HepG2 (cell line): ENCODE results near the gene KTN1. TPM values are rescaled to one million over a fixed set of nuclear protein-coding genes. Genes with fewer than 3 reads are reported as not detected.

Experiments
- FOXO4 ChIP-seq: sonication (generic); formaldehyde crosslinking; conservative IDR thresholded peaks from 2 replicates; pipeline ENCODE4 v1.8.1; 2023; ENCODE audit warnings: missing genetic modification reagents
- KLF16 ChIP-seq, 2 experiments: sonication (generic) in 1 of 2; formaldehyde crosslinking in 1 of 2; IDR thresholded peaks; 2 replicates each; pipeline versions ENCODE4 v1.6.1 to v1.8.0; 2016 to 2023; ENCODE audit warnings: missing genetic modification reagents in 2 of 2, missing compliant biosample characterization in 1 of 2
- MAZ ChIP-seq, 2 experiments: sonication (generic) in 1 of 2; formaldehyde crosslinking in 1 of 2; IDR thresholded peaks; 2 replicates each; pipeline versions ENCODE4 v1.5.0 to v1.6.1; 2012 to 2020; ENCODE audit warnings: low read depth in 2 of 2, mild to moderate bottlenecking in 2 of 2, borderline replicate concordance in 1 of 2, improper control_type of control experiment in 1 of 2, low read length in 1 of 2, missing genetic modification reagents in 1 of 2, moderate library complexity in 1 of 2
- PAXIP1 ChIP-seq: sonication (generic); formaldehyde crosslinking; conservative IDR thresholded peaks from 2 replicates; pipeline ENCODE4 v1.4.0; 2020; ENCODE audit warnings: mild to moderate bottlenecking, missing genetic modification reagents, moderate library complexity
- SAFB2 ChIP-seq: sonication (generic); formaldehyde crosslinking; IDR thresholded peaks from 2 replicates; pipeline ENCODE4 v1.5.1; 2020; ENCODE audit warnings: missing genetic modification reagents, low read depth, mild to moderate bottlenecking, borderline replicate concordance
- SRF ChIP-seq: IDR thresholded peaks from 2 replicates; pipeline ENCODE4 v1.6.1; 2011; ENCODE audit warnings: mild to moderate bottlenecking, low read depth, low read length, moderate library complexity
- SUZ12 ChIP-seq: fragments of 150-350 bp; IDR thresholded peaks from 2 replicates; pipeline ENCODE4 v1.6.1; 2014; ENCODE audit warnings: low read depth, low read length
- SYNCRIP ChIP-seq: fragments of 200-400 bp; formaldehyde crosslinking; IDR thresholded peaks from 2 replicates; pipeline ENCODE4 v1.6.1; 2018; ENCODE audit warnings: mild to moderate bottlenecking, low read depth, low read length; ENCODE audit not compliant: insufficient read depth
- ZFP41 ChIP-seq: sonication (generic); formaldehyde crosslinking; IDR thresholded peaks from 2 replicates; pipeline ENCODE4 v1.4.0; 2020; ENCODE audit warnings: mild to moderate bottlenecking, missing genetic modification reagents, borderline replicate concordance
- ZKSCAN1 ChIP-seq: fragments of 150-350 bp; IDR thresholded peaks from 2 replicates; pipeline ENCODE4 v1.6.1; 2014; ENCODE audit warnings: low read length
- ZMAT3 ChIP-seq: sonication (generic); formaldehyde crosslinking; conservative IDR thresholded peaks from 2 replicates; pipeline ENCODE4 v1.7.0; 2021; ENCODE audit warnings: missing genetic modification reagents
- ZNF160 ChIP-seq: sonication (generic); formaldehyde crosslinking; IDR thresholded peaks from 2 replicates; pipeline ENCODE4 v1.8.0; 2022; ENCODE audit warnings: mild to moderate bottlenecking, inconsistent platforms, missing genetic modification reagents
- ZNF274 ChIP-seq: sonication (generic); formaldehyde crosslinking; IDR thresholded peaks from 2 replicates; pipeline ENCODE4 v1.5.1; 2020; ENCODE audit warnings: mild to moderate bottlenecking, missing genetic modification reagents
- ZNF33B ChIP-seq: sonication (generic); formaldehyde crosslinking; IDR thresholded peaks from 2 replicates; pipeline ENCODE4 v1.5.1; 2020; ENCODE audit warnings: mild to moderate bottlenecking, missing genetic modification reagents
- ZNF414 ChIP-seq: sonication (generic); formaldehyde crosslinking; IDR thresholded peaks from 2 replicates; pipeline ENCODE4 v1.5.0; 2020; ENCODE audit warnings: missing genetic modification reagents
- ZSCAN9 ChIP-seq: IDR thresholded peaks from 2 replicates; pipeline ENCODE4 v1.6.1; 2016; ENCODE audit warnings: borderline replicate concordance
- polyA plus RNA-seq, 8 experiments: library from polyadenylated mRNA; depleted of rRNA in 3 of 8; stranded (reverse) in 7 of 8; unstranded in 1 of 8; fragments of >200 nt; fragmentation: Illumina TruSeq in 4 of 8; extraction: Trizol in 4 of 8; gene quantifications; 2 replicates each; pipeline versions ENCODE4 v1.2.1 to v1.2.3, GENCODE V29; 2011 to 2016; ENCODE audit warnings: low read depth in 4 of 8, missing spikeins in 1 of 8, mixed read lengths in 1 of 8; ENCODE audit not compliant: insufficient read depth in 1 of 8
- total RNA-seq, 5 experiments: library from RNA; depleted of rRNA; stranded (reverse); fragments of >200 nt; fragmentation: Illumina TruSeq; extraction: Trizol; gene quantifications; 2 replicates each; pipeline ENCODE4 v1.2.3, GENCODE V29; 2016; ENCODE audit warnings: low read depth in 1 of 5
- TF ChIP-seq, protein P1 (sequence below): sonication (generic); formaldehyde crosslinking; IDR thresholded peaks from 2 replicates; pipeline ENCODE4 v1.4.0; 2020; ENCODE audit warnings: missing genetic modification reagents, mild to moderate bottlenecking, borderline replicate concordance
- TF ChIP-seq, protein P2 (sequence below): sonication (generic); formaldehyde crosslinking; IDR thresholded peaks from 2 replicates; pipeline ENCODE4 v1.4.0; 2020; ENCODE audit warnings: missing genetic modification reagents

KTN1 gene
- total and polyA plus RNA-seq, 2 of the 13 experiments (the other 11 are each of a cell fraction or from before 2014, with no cell fraction given), result 60.6 to 169 TPM

GRCh38 chr14:55599250-55599879, 19.4 kb downstream of the KTN1 start (continued):
- TF ChIP-seq SYNCRIP, result no peak
- no peak; the same call in 1 of the 2 replicates for TF ChIP-seq ZNF160
- TF ChIP-seq SRF, result no peak
- 0 out of 2 replicates have a peak, but pooled peaks have one; percentile 27 for TF ChIP-seq ZKSCAN1
- no peak for TF ChIP-seq FOXO4 (CRISPR knock-in tag)
- TF ChIP-seq, protein P1, sequence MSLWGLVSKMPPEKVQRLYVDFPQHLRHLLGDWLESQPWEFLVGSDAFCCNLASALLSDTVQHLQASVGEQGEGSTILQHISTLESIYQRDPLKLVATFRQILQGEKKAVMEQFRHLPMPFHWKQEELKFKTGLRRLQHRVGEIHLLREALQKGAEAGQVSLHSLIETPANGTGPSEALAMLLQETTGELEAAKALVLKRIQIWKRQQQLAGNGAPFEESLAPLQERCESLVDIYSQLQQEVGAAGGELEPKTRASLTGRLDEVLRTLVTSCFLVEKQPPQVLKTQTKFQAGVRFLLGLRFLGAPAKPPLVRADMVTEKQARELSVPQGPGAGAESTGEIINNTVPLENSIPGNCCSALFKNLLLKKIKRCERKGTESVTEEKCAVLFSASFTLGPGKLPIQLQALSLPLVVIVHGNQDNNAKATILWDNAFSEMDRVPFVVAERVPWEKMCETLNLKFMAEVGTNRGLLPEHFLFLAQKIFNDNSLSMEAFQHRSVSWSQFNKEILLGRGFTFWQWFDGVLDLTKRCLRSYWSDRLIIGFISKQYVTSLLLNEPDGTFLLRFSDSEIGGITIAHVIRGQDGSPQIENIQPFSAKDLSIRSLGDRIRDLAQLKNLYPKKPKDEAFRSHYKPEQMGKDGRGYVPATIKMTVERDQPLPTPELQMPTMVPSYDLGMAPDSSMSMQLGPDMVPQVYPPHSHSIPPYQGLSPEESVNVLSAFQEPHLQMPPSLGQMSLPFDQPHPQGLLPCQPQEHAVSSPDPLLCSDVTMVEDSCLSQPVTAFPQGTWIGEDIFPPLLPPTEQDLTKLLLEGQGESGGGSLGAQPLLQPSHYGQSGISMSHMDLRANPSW (CRISPR knock-in tag), result no peak; the same call in 1 of the 2 replicates
- peak; percentile 35; the same call in 1 of the 2 replicates for TF ChIP-seq MAZ (IDR thresholded peaks at IDR 0.05; ENCODE audit: borderline replicate concordance, low read depth, low read length)
- no peak for TF ChIP-seq MAZ (CRISPR knock-in tag; IDR thresholded peaks at IDR 0.05; ENCODE audit: low read depth)
- TF ChIP-seq ZSCAN9, result no peak; the same call in 1 of the 2 replicates
- TF ChIP-seq SUZ12, result no peak
- TF ChIP-seq ZNF33B, result no peak
- no peak for TF ChIP-seq ZFP41 (CRISPR knock-in tag)
- TF ChIP-seq PAXIP1 (CRISPR knock-in tag), result peak; percentile 93
- TF ChIP-seq KLF16 (CRISPR knock-in tag; IDR thresholded peaks at IDR 0.05), result peak in 1 of 2 experiments; percentile 78; a peak in 2 of 4 replicates
- TF ChIP-seq, protein P2, sequence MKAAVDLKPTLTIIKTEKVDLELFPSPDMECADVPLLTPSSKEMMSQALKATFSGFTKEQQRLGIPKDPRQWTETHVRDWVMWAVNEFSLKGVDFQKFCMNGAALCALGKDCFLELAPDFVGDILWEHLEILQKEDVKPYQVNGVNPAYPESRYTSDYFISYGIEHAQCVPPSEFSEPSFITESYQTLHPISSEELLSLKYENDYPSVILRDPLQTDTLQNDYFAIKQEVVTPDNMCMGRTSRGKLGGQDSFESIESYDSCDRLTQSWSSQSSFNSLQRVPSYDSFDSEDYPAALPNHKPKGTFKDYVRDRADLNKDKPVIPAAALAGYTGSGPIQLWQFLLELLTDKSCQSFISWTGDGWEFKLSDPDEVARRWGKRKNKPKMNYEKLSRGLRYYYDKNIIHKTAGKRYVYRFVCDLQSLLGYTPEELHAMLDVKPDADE (CRISPR knock-in tag), result no peak
- no peak for TF ChIP-seq SAFB2
- no peak for TF ChIP-seq ZMAT3 (CRISPR knock-in tag)
- TF ChIP-seq ZNF414 (CRISPR knock-in tag), result no peak
- no peak for TF ChIP-seq ZNF274
